ENCODE data around the gene ALG14.
"Not testable (repeated sequence)": the region's sequence is repeated elsewhere in the genome, so short reads cannot be mapped to it uniquely, and the experiment has no call there.

Gene ALG14

GRCh38 chr1:95091290-95091689 is 18.5 kb upstream of the ALG14 start:
- DNase-seq; in situ Hi-C loops (cut with MboI; ENCODE audit: low pct_unique_long_range_greater_than_20kb, low sequenced_read_pairs): not testable (repeated sequence)

DNA sequence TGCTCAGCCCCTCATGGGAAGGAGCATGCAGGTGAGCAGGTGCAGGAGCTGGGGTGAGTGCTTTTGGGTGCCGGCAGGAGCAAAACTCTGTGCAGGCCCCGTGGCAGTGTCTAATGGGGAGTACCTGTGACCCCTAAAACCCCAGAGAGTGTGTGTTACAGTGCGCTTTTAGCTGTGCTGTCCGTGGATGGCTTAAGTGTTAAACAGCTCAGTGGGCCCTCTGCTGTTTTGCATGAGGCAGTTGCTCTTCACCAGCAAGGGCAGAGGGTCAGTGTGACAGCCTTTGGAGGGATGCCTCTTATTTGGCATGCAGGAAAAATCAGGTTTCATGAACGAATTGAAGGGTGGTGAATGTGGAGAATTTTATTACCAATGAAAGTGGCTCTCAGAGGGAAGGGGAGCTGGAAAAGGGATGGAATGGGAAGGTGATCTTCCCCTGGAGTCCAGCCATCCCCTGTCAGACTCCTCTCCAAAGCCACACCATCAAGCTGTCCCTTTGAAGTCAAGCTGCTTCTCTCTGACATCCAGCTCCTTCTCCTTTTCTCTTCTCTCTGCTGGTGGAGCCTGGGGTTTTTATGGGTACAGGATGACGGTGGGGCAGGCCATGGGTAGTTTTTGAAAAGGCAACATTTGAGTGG is 17.0 kb upstream of the ALG14 start:
- in situ Hi-C loops (cut with MboI; ENCODE audit: low pct_unique_long_range_greater_than_20kb, low sequenced_read_pairs): no loop called here
- no peak for DNase-seq

DNA sequence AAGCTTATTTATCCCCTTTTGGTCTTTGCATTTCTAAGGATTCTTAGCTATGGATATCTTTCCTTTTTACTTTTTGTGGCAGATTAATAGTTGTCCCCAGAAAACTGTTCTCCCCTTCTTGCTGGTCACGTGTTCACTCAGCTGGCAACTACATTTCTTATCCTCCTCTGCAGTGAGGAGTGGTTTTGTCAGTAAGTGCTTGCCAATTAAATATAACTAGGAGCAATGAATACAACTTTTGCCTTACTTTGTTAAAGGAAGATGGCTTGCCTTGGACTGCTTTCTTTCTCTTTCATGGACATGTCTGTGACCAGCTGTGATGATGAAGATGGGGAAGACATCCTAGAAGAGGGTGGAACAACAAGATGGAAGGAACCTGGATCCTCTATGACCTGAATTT is 15.6 kb upstream of the ALG14 start:
- DNase-seq: no peak
- in situ Hi-C loops (cut with MboI; ENCODE audit: low pct_unique_long_range_greater_than_20kb, low sequenced_read_pairs): no loop called here

GRCh38 chr1:95086949-95087533 is 14.3 kb upstream of the ALG14 start:
- in situ Hi-C loops (cut with MboI; ENCODE audit: low pct_unique_long_range_greater_than_20kb, low sequenced_read_pairs): no loop called here
- no peak for DNase-seq

- in situ Hi-C loops (cut with MboI; ENCODE audit: low pct_unique_long_range_greater_than_20kb, low sequenced_read_pairs): no loop called here
- no peak for DNase-seq
These were observed 12.6 kb upstream of the ALG14 start for GRCh38 chr1:95085376-95085775.

GRCh38 chr1:95084317-95085176 is 11.8 kb upstream of the ALG14 start:
- DNase-seq: peak; percentile 41
- in situ Hi-C loops (cut with MboI; ENCODE audit: low pct_unique_long_range_greater_than_20kb, low sequenced_read_pairs): no loop called here

- in situ Hi-C loops (cut with MboI; ENCODE audit: low pct_unique_long_range_greater_than_20kb, low sequenced_read_pairs): no loop called here
- DNase-seq: no peak
These were observed 8.1 kb upstream of the ALG14 start for GRCh38 chr1:95080879-95081278.

DNA sequence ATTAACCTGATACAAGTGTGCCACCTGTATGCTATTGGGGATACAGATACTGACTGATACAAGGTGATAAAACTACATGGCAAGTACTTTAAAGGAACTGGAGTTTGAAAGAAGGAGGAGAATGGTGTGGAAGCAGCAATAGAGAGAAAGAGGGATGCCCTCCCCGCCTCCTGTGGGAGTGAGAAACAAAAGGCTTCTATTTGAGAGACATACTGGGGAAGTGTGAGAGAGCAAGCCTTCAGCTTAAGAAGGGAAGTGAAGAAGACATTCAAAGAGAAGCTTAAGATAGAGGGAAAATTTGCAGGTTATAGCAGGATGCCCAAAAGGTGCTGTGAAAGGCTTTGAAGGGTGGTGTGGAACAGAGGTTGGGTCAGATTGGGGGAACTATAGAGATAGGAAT is 7.7 kb upstream of the ALG14 start:
- DNase-seq: no peak
- in situ Hi-C loops (cut with MboI; ENCODE audit: low pct_unique_long_range_greater_than_20kb, low sequenced_read_pairs): no loop called here

DNA sequence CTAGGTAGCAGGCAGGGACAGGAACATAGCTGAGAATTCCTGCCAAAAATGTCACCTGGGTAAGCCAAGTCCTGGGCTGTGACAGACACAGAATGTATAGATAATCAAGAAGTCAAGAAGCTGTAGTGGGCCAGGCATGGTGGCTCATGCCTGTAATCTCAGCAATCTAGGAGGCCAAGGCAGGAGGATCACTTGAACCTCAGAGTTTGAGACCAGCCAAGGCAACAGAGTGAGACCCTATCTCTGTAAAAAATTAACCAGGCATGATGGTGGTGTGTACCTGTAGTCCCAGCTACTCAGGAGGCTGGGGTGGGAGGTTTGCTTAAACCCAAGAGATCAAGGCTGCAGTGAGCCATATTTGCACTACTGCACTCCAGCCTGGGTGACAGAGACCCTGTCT is 3.3 kb upstream of the ALG14 start:
- in situ Hi-C loops (cut with MboI; ENCODE audit: low pct_unique_long_range_greater_than_20kb, low sequenced_read_pairs): no loop called here

GRCh38 chr1:95073446-95073845 is 695 bp upstream of the ALG14 start:
- no peak for DNase-seq
- in situ Hi-C loops (cut with MboI; ENCODE audit: low pct_unique_long_range_greater_than_20kb, low sequenced_read_pairs): no loop called here

More for the DNA sequence above, 3.3 kb upstream of the ALG14 start:
- DNase-seq: no peak

GRCh38 chr1:95072117-95072516 is 634 bp downstream of the ALG14 start:
- no peak for DNase-seq
- in situ Hi-C loops (cut with MboI; ENCODE audit: low pct_unique_long_range_greater_than_20kb, low sequenced_read_pairs): no loop called here

GRCh38 chr1:95071539-95071938 is 1.2 kb downstream of the ALG14 start:
- in situ Hi-C loops (cut with MboI; ENCODE audit: low pct_unique_long_range_greater_than_20kb, low sequenced_read_pairs): no loop called here
- DNase-seq: no peak

- in situ Hi-C loops (cut with MboI; ENCODE audit: low pct_unique_long_range_greater_than_20kb, low sequenced_read_pairs): no loop called here
These were observed 3.0 kb downstream of the ALG14 start for GRCh38 chr1:95069710-95070093.

DNA sequence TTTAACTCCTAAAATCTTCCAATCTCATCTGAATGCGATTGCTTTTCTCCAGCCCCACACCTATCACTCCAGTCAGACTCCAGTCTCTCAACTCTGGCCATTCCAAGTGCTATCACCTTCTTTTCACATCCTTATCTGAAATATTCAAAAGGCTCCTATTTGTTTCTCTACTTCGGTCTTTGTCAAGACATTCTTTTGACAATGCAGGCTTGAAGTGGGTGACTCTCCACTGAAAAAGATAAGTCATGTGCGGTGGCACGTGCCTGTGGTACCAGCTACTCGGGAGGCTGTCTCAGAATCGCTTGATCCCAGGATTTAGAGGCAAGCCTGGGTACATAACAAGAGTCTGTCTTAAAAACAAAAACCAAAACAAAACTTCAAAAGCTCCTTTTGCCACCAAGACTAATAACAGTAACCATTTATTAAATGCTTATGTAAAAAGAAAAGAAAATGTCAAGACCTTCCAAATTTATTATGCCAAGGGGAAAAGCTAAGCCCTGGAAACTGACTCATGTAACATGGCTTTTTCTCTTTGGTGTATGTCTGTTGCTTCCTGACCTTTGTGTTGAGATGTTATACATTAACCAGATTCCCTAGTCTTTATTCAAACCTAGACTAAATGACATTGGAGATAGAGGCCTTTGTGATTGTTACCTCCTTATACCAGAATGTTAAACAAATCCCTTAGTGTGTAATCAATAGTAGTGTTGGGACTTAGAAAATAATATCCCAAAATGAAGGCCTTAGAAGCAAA is 3.6 kb downstream of the ALG14 start:
- no peak for DNase-seq
- in situ Hi-C loops (cut with MboI; ENCODE audit: low pct_unique_long_range_greater_than_20kb, low sequenced_read_pairs): no loop called here

More at GRCh38 chr1:95069710-95070093, 3.0 kb downstream of the ALG14 start:
- DNase-seq: no peak

DNA sequence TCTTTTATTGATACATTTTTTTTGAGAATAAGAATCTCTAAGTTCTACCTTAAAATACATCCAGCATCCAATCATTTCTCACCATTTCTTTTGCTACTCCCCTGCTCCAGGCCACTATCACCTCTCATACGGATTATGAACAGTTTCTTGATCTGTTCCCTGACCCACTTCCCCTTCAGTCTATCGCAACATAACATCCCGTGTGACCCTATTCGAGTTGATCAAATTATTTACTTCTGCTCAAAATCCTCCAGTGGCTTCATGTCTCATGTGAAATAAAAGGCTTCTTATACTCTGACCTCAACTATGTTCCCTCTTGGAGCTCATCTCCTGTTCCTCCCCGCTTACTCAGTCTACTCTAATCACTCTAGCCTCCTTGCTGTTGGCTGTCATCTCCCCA is 5.2 kb downstream of the ALG14 start:
- in situ Hi-C loops (cut with MboI; ENCODE audit: low pct_unique_long_range_greater_than_20kb, low sequenced_read_pairs): no loop called here

DNA sequence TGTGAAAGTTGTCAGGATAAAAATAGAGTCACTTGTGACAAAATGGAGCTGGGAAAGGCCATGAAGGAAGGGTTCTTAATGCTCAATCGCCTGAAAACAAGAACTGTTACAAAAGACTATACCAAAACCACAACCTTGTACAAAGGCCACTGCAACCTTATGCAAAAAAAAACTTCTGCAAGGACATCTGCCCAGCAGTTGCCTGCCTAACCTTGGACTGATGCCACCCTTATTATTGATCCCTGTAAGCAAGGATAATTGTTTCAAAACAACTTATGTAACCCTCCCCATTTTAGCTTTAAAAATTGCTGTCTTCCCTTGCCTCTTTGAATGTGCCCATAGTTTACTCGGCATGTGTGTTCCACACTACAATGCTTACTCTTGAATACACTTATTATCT is 5.7 kb downstream of the ALG14 start:
- in situ Hi-C loops (cut with MboI; ENCODE audit: low pct_unique_long_range_greater_than_20kb, low sequenced_read_pairs): no loop called here
- DNase-seq: no peak

More for the DNA sequence above, 5.2 kb downstream of the ALG14 start:
- DNase-seq: no peak

GRCh38 chr1:95061445-95062006 is 11.2 kb downstream of the ALG14 start:
- DNase-seq: no peak
- in situ Hi-C loops (cut with MboI; ENCODE audit: low pct_unique_long_range_greater_than_20kb, low sequenced_read_pairs): no loop called here

DNA sequence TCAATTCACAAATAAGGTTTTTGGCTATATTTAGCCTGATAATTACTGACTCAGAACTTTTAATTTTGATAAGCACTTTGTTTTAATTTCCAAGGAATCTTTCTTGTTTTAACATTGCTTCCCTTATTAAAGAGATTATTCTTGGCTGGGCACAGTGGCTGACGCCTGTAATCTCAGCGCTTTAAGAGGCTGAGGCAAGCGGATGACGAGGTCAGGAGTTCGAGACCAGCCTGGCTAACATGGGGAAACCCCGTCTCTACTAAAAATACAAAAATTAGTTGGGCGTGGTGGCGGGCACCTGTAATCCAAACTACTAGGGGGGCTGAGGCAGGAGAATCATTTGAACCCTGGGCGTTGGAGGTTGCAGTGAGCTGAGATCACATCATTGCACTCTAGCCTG is 13.8 kb downstream of the ALG14 start:
- in situ Hi-C loops (cut with MboI; ENCODE audit: low pct_unique_long_range_greater_than_20kb, low sequenced_read_pairs): no loop called here
- no peak for DNase-seq

GRCh38 chr1:95057351-95057750 is 15.4 kb downstream of the ALG14 start:
- in situ Hi-C loops (cut with MboI; ENCODE audit: low pct_unique_long_range_greater_than_20kb, low sequenced_read_pairs): no loop called here

More at GRCh38 chr1:95057351-95057750, 15.4 kb downstream of the ALG14 start:
- no peak for DNase-seq
